ENCODE data around the gene CCNH.

GRCh38 chr5:87392170-87392569 is 20.6 kb downstream of the CCNH start:
- TF ChIP-seq PBX3 (IDR thresholded peaks at IDR 0.05) (no peak), CTCF (IDR thresholded peaks at IDR 0.05) (no peak)
